Measurements from ENCODE around the gene AP1M1.

AP1M1 gene

DNA sequence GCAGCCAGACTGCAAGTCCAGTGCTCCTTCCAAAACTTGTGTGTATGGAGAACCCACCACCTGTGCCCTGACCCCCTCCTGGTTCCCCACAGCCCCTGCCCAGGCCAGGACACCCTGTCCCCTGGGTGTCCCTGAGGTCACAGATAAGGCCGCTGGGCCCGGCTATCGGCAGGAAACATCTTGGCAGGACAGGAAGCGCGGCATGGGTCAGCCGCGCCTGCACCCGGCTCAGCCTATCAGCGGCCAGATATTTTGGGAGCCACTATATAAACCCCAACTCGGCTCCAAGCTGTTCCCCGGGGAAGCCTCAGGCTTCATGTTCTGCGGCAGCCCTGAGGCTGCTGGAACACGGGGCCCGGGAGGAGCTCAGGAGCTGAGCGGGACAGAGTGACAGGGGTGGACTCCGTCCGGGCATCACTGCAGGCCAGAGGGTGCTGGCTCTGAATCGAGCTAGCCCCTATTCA is 60.8 kb downstream of the AP1M1 start:
- no peaks in the 10 kb centered on the region for H3K36me3 Mint-ChIP-seq
- no peak overlapping the region for H3K4me3 Mint-ChIP-seq
- H3K9me3 Mint-ChIP-seq: no peaks in the 10 kb centered on the region
- H3K27me3 Mint-ChIP-seq: no peaks in the 10 kb centered on the region
- H3K27ac Mint-ChIP-seq: no peak overlapping the region
- peaks cover 37% of the 10 kb centered on the region for H3K4me1 Mint-ChIP-seq

DNA sequence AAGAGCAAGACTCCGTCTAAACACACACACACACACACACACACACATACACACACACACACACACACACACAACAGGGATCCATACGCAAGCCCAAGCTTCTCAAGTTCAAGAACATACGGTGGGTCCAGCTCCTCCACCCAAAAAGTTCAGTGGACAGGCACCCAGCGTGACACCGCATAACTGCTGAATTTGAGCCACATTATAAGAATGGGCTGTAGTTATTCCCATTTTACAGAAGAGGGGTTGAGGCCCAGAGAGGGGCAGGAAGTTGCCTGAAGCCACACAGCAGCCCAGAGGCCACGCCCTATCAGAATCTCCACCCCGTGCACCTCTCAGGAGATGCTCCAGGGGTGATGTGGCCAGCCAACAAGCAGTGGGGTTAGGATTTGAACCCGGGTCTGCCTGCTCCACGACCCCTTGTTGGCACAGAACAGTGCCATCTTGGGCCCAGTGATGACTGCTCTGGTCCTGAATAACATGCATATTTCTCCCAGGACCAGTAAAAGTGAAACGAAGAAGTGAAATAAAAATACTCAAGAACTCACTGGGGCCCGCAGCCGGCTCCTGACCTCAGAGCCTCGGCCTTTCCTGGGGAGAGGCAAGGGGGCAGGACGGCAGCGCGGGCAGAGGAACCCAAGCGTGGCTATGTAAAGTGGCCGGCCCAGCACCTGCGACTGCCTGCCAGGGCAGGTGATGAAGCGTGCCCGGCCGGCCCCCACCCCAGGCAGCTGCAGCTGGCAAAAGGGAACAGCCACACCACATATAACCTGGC is 61.9 kb downstream of the AP1M1 start:
- H3K27ac Mint-ChIP-seq: no peak overlapping the region
- no peak overlapping the region for H3K4me3 Mint-ChIP-seq

GRCh38 chr19:16260160-16260811 is 62.6 kb downstream of the AP1M1 start:
- H3K27ac Mint-ChIP-seq: peak overlapping the region; percentile 75
- no peaks in the 10 kb centered on the region for H3K9me3 Mint-ChIP-seq
- no peak overlapping the region for H3K4me3 Mint-ChIP-seq

More for the DNA sequence above, 61.9 kb downstream of the AP1M1 start:
- Mint-ChIP-seq H3K36me3 (no peaks in the 10 kb centered on the region), H3K4me1 (peaks cover 37% of the 10 kb centered on the region), H3K9me3 (no peaks in the 10 kb centered on the region), H3K27me3 (no peaks in the 10 kb centered on the region)

DNA sequence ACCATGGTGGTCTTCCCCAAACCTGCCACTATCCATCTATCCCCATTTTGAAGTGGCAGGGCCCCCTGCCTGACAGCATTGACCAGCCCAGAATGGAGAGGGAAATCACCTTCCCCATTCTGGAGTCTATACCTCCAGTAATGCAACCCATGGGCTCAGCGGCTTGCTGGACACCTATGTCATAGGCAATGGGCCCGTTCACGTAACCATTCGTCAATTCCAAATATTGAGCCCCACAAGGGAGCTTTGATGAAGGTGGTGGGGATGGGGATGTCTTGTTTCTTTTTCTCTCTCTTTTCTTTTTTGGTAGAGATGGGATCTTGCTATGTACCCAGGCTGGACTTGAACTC is 63.1 kb downstream of the AP1M1 start:
- Mint-ChIP-seq H3K27ac (peak overlapping the region; percentile 75), H3K4me3 (peak overlapping the region; percentile 20), H3K27me3 (no peaks in the 10 kb centered on the region), H3K4me1 (peaks cover 42% of the 10 kb centered on the region), H3K36me3 (no peaks in the 10 kb centered on the region), H3K9me3 (no peaks in the 10 kb centered on the region)

More at GRCh38 chr19:16260160-16260811, 62.6 kb downstream of the AP1M1 start:
- Mint-ChIP-seq H3K27me3 (no peaks in the 10 kb centered on the region), H3K36me3 (no peaks in the 10 kb centered on the region), H3K4me1 (peaks cover 42% of the 10 kb centered on the region)

- Mint-ChIP-seq H3K4me1 (peaks cover 48% of the 10 kb centered on the region), H3K9me3 (no peaks in the 10 kb centered on the region), H3K27me3 (no peaks in the 10 kb centered on the region), H3K36me3 (no peaks in the 10 kb centered on the region), H3K27ac (no peak overlapping the region), H3K4me3 (peak overlapping the region; percentile 49)
Measured at GRCh38 chr19:16261584-16262368, 64.1 kb downstream of the AP1M1 start.

DNA sequence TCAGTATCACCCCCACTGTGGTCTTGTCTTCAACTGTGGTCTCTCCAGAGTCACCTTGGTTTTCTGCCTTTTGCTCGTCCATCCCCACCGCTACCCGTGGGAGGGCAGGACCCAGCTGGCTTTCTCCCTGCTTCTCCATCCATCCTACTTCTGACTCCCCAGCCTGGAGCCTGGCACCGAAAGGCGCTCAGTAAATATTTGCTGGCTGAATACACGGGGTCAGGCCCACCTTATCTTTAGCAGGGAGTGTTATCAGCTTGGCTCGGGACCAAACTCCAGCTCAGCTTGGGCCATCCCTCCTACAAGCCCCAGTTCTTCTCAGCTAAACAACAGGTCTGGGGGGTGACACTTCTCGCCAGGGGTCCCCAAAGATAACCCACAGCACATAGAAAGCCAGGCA is 64.9 kb downstream of the AP1M1 start:
- Mint-ChIP-seq H3K27me3 (no peaks in the 10 kb centered on the region), H3K4me3 (no peak overlapping the region)

GRCh38 chr19:16263141-16263761 is 65.5 kb downstream of the AP1M1 start:
- no peaks in the 10 kb centered on the region for H3K27me3 Mint-ChIP-seq
- no peak overlapping the region for H3K27ac Mint-ChIP-seq
- no peaks in the 10 kb centered on the region for H3K36me3 Mint-ChIP-seq
- H3K4me1 Mint-ChIP-seq: peaks cover 58% of the 10 kb centered on the region
- H3K9me3 Mint-ChIP-seq: no peaks in the 10 kb centered on the region
- H3K4me3 Mint-ChIP-seq: no peak overlapping the region

More for the DNA sequence above, 64.9 kb downstream of the AP1M1 start:
- H3K27ac Mint-ChIP-seq: peak overlapping the region; percentile 79
- H3K36me3 Mint-ChIP-seq: no peaks in the 10 kb centered on the region
- peaks cover 56% of the 10 kb centered on the region for H3K4me1 Mint-ChIP-seq
- no peaks in the 10 kb centered on the region for H3K9me3 Mint-ChIP-seq

GRCh38 chr19:16265205-16265604 is 67.5 kb downstream of the AP1M1 start:
- H3K9me3 Mint-ChIP-seq: no peaks in the 10 kb centered on the region

GRCh38 chr19:16265890-16266585 is 68.3 kb downstream of the AP1M1 start:
- Mint-ChIP-seq H3K9me3 (no peaks in the 10 kb centered on the region), H3K27me3 (no peaks in the 10 kb centered on the region), H3K27ac (no peak overlapping the region), H3K4me1 (peaks cover 50% of the 10 kb centered on the region), H3K36me3 (no peaks in the 10 kb centered on the region), H3K4me3 (no peak overlapping the region)

More at GRCh38 chr19:16265205-16265604, 67.5 kb downstream of the AP1M1 start:
- Mint-ChIP-seq H3K36me3 (no peaks in the 10 kb centered on the region), H3K27me3 (no peaks in the 10 kb centered on the region), H3K4me3 (no peak overlapping the region), H3K27ac (no peak overlapping the region), H3K4me1 (peaks cover 57% of the 10 kb centered on the region)

- Mint-ChIP-seq H3K36me3 (no peaks in the 10 kb centered on the region), H3K4me1 (peaks cover 44% of the 10 kb centered on the region), H3K9me3 (no peaks in the 10 kb centered on the region), H3K4me3 (no peak overlapping the region), H3K27ac (no peak overlapping the region), H3K27me3 (no peaks in the 10 kb centered on the region)
Measured at GRCh38 chr19:16266586-16266942, 68.9 kb downstream of the AP1M1 start.

DNA sequence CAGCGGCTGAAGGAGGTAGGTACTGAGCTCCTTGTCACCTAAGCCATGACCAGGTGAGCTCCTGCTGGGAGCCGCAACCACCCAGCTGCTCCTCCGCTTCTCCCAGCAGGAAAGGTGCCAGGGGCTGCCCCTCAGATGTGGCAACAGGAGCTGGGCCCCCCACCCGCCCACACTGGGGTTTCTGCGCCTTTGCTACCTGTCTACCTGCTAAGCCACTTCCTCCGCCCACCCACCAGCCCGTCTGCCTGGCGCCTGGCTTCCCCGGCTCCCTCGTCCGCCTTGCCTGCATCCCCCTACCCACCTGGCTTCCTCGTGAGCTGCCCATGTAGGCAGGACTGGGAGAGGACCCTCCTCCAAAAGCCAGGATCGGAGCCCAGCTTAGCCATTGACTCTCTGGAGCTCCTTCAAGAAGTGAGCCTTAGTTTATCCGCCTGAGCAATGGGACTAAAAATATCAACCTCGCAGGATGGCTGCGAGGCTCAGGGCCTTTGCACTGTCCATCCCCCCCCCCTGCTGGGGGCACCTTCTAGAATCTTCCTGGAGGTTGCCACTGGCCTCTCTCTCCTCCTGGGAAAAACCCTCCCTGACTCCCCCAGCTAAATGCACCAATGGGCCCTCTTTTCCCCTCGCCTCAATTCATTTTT is 71.1 kb downstream of the AP1M1 start:
- H3K9me3 Mint-ChIP-seq: no peaks in the 10 kb centered on the region
- H3K4me1 Mint-ChIP-seq: peaks cover 30% of the 10 kb centered on the region
- H3K27me3 Mint-ChIP-seq: no peaks in the 10 kb centered on the region
- no peaks in the 10 kb centered on the region for H3K36me3 Mint-ChIP-seq
- no peak overlapping the region for H3K27ac Mint-ChIP-seq
- peak overlapping the region; percentile 19 for H3K4me3 Mint-ChIP-seq

DNA sequence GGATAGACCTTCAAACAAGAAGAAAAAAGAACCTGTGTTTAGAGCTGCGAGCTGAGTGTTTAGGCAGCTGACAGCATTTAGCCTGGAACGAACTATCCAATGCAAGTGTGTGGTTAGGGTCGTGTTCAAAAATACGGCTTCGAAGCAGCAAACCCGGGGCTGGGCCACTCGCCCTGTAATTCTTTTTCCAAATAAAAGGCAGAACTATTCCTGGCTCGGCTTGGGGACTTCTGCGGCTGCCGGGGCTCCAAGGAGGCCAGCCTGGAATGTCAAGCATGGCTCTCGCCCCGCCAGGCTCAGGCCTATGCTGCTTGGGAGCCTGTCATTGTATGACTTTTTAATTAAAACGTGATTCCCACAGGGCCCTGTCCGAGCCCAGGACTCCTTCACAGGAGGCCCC is 75.2 kb downstream of the AP1M1 start:
- Mint-ChIP-seq H3K4me1 (peaks cover 10% of the 10 kb centered on the region), H3K9me3 (no peaks in the 10 kb centered on the region), H3K36me3 (no peaks in the 10 kb centered on the region), H3K27me3 (no peaks in the 10 kb centered on the region), H3K4me3 (no peak overlapping the region), H3K27ac (no peak overlapping the region)

- no peak overlapping the region for H3K27ac Mint-ChIP-seq
- no peaks in the 10 kb centered on the region for H3K36me3 Mint-ChIP-seq
Measured at GRCh38 chr19:16274447-16274846, 76.7 kb downstream of the AP1M1 start.

DNA sequence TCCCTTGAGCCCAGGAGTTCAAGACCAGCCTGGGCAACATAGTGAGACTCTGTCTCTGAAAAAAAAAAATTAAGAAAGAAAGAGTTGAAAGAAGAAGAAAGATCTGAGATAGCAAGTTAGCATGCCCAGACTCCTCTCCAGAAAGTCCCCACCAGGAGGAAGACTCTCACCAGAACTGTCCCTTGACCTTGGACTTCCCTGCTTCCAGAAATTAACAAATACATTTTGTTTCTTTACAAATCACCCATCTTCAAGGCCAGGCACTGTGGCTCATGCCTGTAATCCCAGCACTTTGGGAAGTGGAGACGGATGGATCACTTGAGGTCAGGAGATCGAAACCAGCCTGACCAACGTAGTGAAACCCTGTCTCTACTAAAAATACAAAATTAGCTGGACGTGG is 82.6 kb downstream of the AP1M1 start:
- H3K27me3 Mint-ChIP-seq: no peaks in the 10 kb centered on the region
- H3K9me3 Mint-ChIP-seq: no peaks in the 10 kb centered on the region
- H3K27ac Mint-ChIP-seq: no peak overlapping the region
- H3K4me1 Mint-ChIP-seq: peaks cover 48% of the 10 kb centered on the region
- no peaks in the 10 kb centered on the region for H3K36me3 Mint-ChIP-seq
- no peak overlapping the region for H3K4me3 Mint-ChIP-seq

More at GRCh38 chr19:16274447-16274846, 76.7 kb downstream of the AP1M1 start:
- peaks cover 7% of the 10 kb centered on the region for H3K4me1 Mint-ChIP-seq
- no peaks in the 10 kb centered on the region for H3K9me3 Mint-ChIP-seq
- H3K4me3 Mint-ChIP-seq: no peak overlapping the region
- no peaks in the 10 kb centered on the region for H3K27me3 Mint-ChIP-seq

Data from activated naive CD4-positive, alpha-beta T cell treated with anti-CD3 and anti-CD28 coated beads, Interleukin-2, amount 50 U/mL, for 24 hours (primary cell).